ENCODE results near the gene HPGDS.

Gene HPGDS

DNA sequence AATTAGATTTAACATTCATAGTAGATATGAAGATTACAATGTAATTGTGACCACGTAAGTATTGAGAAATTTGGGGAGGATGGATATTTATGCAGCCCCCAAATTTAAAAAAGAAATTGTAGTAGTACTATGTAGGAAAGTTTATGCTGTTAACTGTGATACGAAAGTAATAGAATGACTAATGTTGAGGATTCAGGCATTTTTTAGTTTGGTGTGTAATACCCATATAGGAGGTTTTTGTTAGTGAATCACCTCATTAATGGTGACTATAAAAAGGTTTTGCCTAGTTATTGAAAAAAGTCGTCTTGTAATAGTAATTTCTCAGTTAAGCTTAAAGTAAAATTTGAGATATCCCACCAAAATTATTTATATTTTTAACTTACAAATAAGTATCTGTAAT lies 67.7 kb downstream of the HPGDS start:
- Histone ChIP-seq H3K4me1 (ENCODE audit: insufficient read depth, low read length, severe bottlenecking) (no peaks in the 10 kb centered on the region), H3F3A (ENCODE audit: insufficient read depth, low read length) (no peaks in the 10 kb centered on the region), H3K9me3 (ENCODE audit: low read length) (no peaks in the 10 kb centered on the region), H3K9ac (ENCODE audit: low read length) (no peak overlapping the region), H3K36me3 (ENCODE audit: insufficient read depth, low read length) (peaks cover 81% of the 10 kb centered on the region), H4K20me1 (ENCODE audit: insufficient read depth, low read length) (no peaks in the 10 kb centered on the region), H3K4me3 (ENCODE audit: low read depth, low read length, poor library complexity, severe bottlenecking) (no peak overlapping the region), H3K9me2 (ENCODE audit: low read depth, low read length) (no peaks in the 10 kb centered on the region), H2AFZ (ENCODE audit: low read length) (no peak overlapping the region), H3K27me3 (ENCODE audit: insufficient read depth, low read length) (no peaks in the 10 kb centered on the region), H3K27ac (ENCODE audit: low read depth, low read length, poor library complexity, severe bottlenecking) (no peak overlapping the region), H3K79me2 (ENCODE audit: insufficient read depth, low read length) (no peaks in the 10 kb centered on the region), H3K4me2 (ENCODE audit: low read length) (no peak overlapping the region)
- TF ChIP-seq, protein P1, sequence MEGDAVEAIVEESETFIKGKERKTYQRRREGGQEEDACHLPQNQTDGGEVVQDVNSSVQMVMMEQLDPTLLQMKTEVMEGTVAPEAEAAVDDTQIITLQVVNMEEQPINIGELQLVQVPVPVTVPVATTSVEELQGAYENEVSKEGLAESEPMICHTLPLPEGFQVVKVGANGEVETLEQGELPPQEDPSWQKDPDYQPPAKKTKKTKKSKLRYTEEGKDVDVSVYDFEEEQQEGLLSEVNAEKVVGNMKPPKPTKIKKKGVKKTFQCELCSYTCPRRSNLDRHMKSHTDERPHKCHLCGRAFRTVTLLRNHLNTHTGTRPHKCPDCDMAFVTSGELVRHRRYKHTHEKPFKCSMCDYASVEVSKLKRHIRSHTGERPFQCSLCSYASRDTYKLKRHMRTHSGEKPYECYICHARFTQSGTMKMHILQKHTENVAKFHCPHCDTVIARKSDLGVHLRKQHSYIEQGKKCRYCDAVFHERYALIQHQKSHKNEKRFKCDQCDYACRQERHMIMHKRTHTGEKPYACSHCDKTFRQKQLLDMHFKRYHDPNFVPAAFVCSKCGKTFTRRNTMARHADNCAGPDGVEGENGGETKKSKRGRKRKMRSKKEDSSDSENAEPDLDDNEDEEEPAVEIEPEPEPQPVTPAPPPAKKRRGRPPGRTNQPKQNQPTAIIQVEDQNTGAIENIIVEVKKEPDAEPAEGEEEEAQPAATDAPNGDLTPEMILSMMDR (IDR thresholded peaks at IDR 0.05; ENCODE audit: low read length) = no peak
- TF ChIP-seq EZH2 (IDR thresholded peaks at IDR 0.05; ENCODE audit: borderline replicate concordance, low read length) = no peak

DNA sequence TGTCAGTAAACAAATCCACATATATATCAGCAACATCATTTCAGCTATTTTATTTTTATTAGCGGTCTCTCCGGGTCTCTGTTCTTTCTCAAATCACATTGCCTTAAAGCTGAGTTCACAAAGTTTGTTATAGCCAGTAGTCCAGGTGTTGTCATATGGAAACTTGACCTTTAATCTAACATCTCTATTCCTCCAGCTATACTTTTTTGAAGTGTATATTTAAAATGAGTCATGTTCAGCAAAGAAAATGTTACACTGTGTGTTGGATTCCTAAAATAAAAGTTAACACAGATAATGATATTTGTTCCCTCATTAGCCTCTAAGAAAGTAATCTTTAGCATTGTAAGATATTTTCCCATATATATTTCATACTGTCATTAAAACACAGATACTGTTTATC lies 71.4 kb downstream of the HPGDS start:
- no peaks in the 10 kb centered on the region for H3K4me1 ChIP-seq (ENCODE audit: insufficient read depth, low read length, severe bottlenecking)
- H3K27ac ChIP-seq (ENCODE audit: low read depth, low read length, poor library complexity, severe bottlenecking) = no peak overlapping the region
- no peak overlapping the region for H2AFZ ChIP-seq (ENCODE audit: low read length)
- H3K9ac ChIP-seq (ENCODE audit: low read length) = no peak overlapping the region
- no peaks in the 10 kb centered on the region for H3F3A ChIP-seq (ENCODE audit: insufficient read depth, low read length)
- peaks cover 61% of the 10 kb centered on the region for H3K36me3 ChIP-seq (ENCODE audit: insufficient read depth, low read length)
- TF ChIP-seq EZH2 (IDR thresholded peaks at IDR 0.05; ENCODE audit: borderline replicate concordance, low read length) = no peak
- TF ChIP-seq, protein P1 (IDR thresholded peaks at IDR 0.05; ENCODE audit: low read length) = no peak
- no peaks in the 10 kb centered on the region for H4K20me1 ChIP-seq (ENCODE audit: insufficient read depth, low read length)
- no peaks in the 10 kb centered on the region for H3K9me2 ChIP-seq (ENCODE audit: low read depth, low read length)
- no peaks in the 10 kb centered on the region for H3K79me2 ChIP-seq (ENCODE audit: insufficient read depth, low read length)
- H3K27me3 ChIP-seq (ENCODE audit: insufficient read depth, low read length) = no peaks in the 10 kb centered on the region
- H3K4me3 ChIP-seq (ENCODE audit: low read depth, low read length, poor library complexity, severe bottlenecking) = no peak overlapping the region
- H3K4me2 ChIP-seq (ENCODE audit: low read length) = no peak overlapping the region
- no peaks in the 10 kb centered on the region for H3K9me3 ChIP-seq (ENCODE audit: low read length)

DNA sequence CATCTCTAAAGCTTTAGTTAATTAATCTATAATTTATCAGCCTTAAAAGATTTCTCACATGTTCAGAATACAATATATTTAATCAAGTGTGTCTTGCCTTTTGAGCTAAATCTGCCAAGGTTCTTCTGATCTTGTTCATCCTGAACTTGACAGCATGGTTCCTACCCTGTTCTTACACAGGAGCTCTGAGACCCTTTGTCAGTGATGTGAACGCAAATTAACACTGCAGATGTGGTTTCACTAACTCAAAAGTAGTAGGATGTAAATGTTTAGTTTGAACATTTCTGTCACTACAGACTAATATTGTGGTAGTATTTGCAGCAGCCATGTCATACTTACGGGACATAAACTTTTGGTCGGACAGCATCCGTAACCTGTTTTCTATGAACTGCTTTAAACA lies 75.6 kb downstream of the HPGDS start:
- Histone ChIP-seq H4K20me1 (ENCODE audit: insufficient read depth, low read length) (0 out of 2 replicates have a peak, but pooled peaks cover 4% of the 10 kb centered on the region), H3K4me3 (ENCODE audit: low read depth, low read length, poor library complexity, severe bottlenecking) (no peak overlapping the region), H3F3A (ENCODE audit: insufficient read depth, low read length) (no peaks in the 10 kb centered on the region), H3K9me2 (ENCODE audit: low read depth, low read length) (no peaks in the 10 kb centered on the region), H3K4me1 (ENCODE audit: insufficient read depth, low read length, severe bottlenecking) (no peaks in the 10 kb centered on the region), H3K4me2 (ENCODE audit: low read length) (no peak overlapping the region), H3K9ac (ENCODE audit: low read length) (no peak overlapping the region), H2AFZ (ENCODE audit: low read length) (no peak overlapping the region), H3K36me3 (ENCODE audit: insufficient read depth, low read length) (peaks cover 43% of the 10 kb centered on the region; the same call in 1 of the 2 replicates), H3K79me2 (ENCODE audit: insufficient read depth, low read length) (no peaks in the 10 kb centered on the region), H3K27ac (ENCODE audit: low read depth, low read length, poor library complexity, severe bottlenecking) (no peak overlapping the region), H3K9me3 (ENCODE audit: low read length) (no peaks in the 10 kb centered on the region), H3K27me3 (ENCODE audit: insufficient read depth, low read length) (no peaks in the 10 kb centered on the region)
- TF ChIP-seq, protein P1 (IDR thresholded peaks at IDR 0.05; ENCODE audit: low read length) = no peak
- TF ChIP-seq EZH2 (IDR thresholded peaks at IDR 0.05; ENCODE audit: borderline replicate concordance, low read length) = no peak
